HFFc6 (cell line): ENCODE results near the gene C2orf68. TPM values are rescaled to one million over a fixed set of nuclear protein-coding genes. Genes with fewer than 3 reads are reported as not detected.
A peak's percentile ranks its signal among the peaks of the same experiment; 100 is the strongest.

Source experiments
- DNase-seq: peaks from one replicate; pipeline ENCODE4 v3.0.0-alpha.2; 2018
- H3K27ac Mint-ChIP-seq: 2 replicates; pipeline ENCODE4 v1.8.0; 2020; ENCODE audit warnings: mild to moderate bottlenecking, mixed read lengths
- H3K27me3 Mint-ChIP-seq: 2 replicates; pipeline ENCODE4 v1.8.0; 2021; ENCODE audit warnings: mild to moderate bottlenecking, moderate library complexity, mixed read lengths; ENCODE audit not compliant: insufficient read depth
- H3K36me3 Mint-ChIP-seq: 2 replicates; pipeline ENCODE4 v1.8.0; 2021; ENCODE audit warnings: low read depth, mixed read lengths
- H3K4me1 Mint-ChIP-seq: 2 replicates; pipeline ENCODE4 v1.8.0; 2020; ENCODE audit warnings: low read depth, mixed read lengths
- H3K4me3 Mint-ChIP-seq: 2 replicates; pipeline ENCODE4 v1.8.0; 2020; ENCODE audit warnings: mild to moderate bottlenecking, moderate library complexity, mixed read lengths
- H3K9me3 Mint-ChIP-seq: 2 replicates; pipeline ENCODE4 v1.8.0; 2020; ENCODE audit warnings: mild to moderate bottlenecking, mixed read lengths
- total RNA-seq, 6 experiments: library from RNA; stranded (reverse); fragmentation: NEBNext Ultra II Directional; extraction: Animal tissue kit (Norgen Biotek cat#: 25700); gene quantifications; 2 replicates in 1 of 6; 3 replicates in 5 of 6; pipeline ENCODE4 v1.2.3, GENCODE V29; 2021
- TF ChIP-seq, protein P1 (sequence below): fragments of 200-600 bp; sonication (generic); IDR thresholded peaks from 2 replicates; pipeline ENCODE4 v1.5.0; 2021; ENCODE audit warnings: antibody characterized with exemption, mild to moderate bottlenecking

The C2orf68 gene
- total RNA-seq, 6 experiments from 2014 or later, result 13.7 to 17.6 (median 16.0) TPM

DNA sequence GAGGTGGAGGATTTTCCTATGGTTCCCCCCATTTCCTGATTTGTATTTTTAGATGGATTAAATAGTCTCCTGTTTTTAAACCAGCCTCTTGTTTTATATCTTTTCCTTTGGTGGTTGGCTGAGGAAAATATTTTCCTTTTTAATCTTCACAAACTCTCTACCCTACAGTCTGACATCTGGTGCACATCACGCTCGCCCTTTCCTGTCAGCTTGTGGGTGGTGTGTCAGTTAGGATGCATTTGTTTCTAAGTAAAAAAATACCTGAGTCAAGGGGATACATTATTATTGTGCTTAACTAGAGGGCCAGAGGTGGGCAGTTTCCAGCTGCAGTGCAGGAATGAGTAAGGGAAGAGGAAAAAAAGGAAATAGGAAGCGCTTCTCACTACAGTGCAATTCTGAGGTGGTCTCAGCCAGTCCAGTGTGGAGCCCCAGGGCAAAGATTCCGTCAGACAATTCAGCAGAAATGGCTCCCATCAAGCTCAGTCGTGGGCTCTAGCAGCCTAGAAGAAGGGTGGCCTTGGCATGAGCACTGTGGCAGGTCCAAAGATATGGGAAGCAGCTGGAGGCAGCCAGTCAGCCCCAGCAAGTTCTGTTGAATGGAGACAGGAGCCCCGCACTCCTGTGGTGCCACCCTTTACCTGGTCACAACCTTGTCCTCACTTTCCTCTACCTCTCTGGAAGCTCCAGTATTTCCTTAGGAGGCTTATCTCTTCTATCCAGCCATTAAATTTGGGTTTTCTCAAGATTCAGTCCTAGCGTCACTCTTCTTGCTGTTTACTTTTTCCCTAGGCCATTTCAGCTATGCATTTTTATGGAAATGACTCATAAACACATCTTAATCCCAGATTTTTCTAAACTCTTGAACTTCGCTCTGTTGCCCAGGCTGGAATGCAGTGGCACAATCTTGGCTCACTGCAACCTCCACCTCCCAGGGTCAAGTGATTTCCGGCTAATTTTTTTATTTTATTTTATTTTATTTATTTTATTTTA is 37.6 kb upstream of the C2orf68 start:
- no peaks in the 10 kb centered on the region for H3K27me3 Mint-ChIP-seq
- H3K27ac Mint-ChIP-seq, result peak overlapping the region; percentile 79
- H3K4me3 Mint-ChIP-seq, result peak overlapping the region; percentile 45
- peaks cover 60% of the 10 kb centered on the region for H3K4me1 Mint-ChIP-seq
- peak; percentile 63 for DNase-seq
- TF ChIP-seq, protein P1, sequence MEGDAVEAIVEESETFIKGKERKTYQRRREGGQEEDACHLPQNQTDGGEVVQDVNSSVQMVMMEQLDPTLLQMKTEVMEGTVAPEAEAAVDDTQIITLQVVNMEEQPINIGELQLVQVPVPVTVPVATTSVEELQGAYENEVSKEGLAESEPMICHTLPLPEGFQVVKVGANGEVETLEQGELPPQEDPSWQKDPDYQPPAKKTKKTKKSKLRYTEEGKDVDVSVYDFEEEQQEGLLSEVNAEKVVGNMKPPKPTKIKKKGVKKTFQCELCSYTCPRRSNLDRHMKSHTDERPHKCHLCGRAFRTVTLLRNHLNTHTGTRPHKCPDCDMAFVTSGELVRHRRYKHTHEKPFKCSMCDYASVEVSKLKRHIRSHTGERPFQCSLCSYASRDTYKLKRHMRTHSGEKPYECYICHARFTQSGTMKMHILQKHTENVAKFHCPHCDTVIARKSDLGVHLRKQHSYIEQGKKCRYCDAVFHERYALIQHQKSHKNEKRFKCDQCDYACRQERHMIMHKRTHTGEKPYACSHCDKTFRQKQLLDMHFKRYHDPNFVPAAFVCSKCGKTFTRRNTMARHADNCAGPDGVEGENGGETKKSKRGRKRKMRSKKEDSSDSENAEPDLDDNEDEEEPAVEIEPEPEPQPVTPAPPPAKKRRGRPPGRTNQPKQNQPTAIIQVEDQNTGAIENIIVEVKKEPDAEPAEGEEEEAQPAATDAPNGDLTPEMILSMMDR, result no peak
- no peaks in the 10 kb centered on the region for H3K9me3 Mint-ChIP-seq
- H3K36me3 Mint-ChIP-seq, result peaks cover 41% of the 10 kb centered on the region

- H3K4me1 Mint-ChIP-seq, result peaks cover 53% of the 10 kb centered on the region
- H3K4me3 Mint-ChIP-seq, result 0 out of 2 replicates have a peak overlapping the region, but pooled peaks have one; percentile 45
- TF ChIP-seq, protein P1, result peak; percentile 89
- peaks cover 36% of the 10 kb centered on the region for H3K36me3 Mint-ChIP-seq
- H3K9me3 Mint-ChIP-seq, result no peaks in the 10 kb centered on the region
- peak; percentile 49 for DNase-seq
- peak overlapping the region; percentile 79 for H3K27ac Mint-ChIP-seq
- H3K27me3 Mint-ChIP-seq, result no peaks in the 10 kb centered on the region
Observed at GRCh38 chr2:85648619-85649018, 36.8 kb upstream of the C2orf68 start.

DNA sequence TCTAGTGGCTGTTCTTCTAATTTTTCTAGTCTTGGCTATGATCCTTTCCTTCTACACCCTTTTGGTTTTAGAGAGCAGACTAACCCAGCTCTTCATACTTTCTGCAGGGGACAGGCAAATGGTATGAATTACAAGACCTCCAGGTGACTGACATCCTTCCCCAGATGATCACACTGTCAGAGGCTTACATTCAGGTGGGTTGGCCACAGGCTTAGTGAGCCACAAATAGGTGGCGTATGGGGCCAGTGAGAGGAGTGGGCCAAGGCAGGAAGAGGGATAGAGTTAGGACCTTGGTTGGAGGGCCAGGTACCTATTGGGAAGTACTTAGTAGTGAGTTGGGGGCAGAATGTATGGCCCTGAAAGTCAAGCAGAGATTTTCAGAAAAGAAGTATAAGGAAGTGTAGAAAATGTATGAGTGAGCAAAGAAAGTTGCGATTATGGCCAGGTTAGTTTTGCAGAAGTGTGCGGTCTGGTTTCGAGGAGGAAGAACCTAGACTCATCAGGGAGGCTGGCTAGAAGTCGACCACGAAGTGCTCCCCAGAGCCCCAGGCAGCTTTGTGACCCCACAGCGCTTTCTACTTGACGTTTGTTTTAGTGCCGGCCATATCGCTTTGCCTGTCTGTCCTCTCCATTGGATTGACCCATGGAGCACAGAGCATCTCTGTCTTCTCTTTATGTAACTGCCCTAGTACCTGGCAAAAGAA is 36.1 kb upstream of the C2orf68 start:
- H3K27me3 Mint-ChIP-seq, result no peaks in the 10 kb centered on the region
- no peak for DNase-seq
- H3K27ac Mint-ChIP-seq, result no peak overlapping the region
- H3K4me1 Mint-ChIP-seq, result peaks cover 46% of the 10 kb centered on the region
- H3K36me3 Mint-ChIP-seq, result peaks cover 36% of the 10 kb centered on the region
- H3K9me3 Mint-ChIP-seq, result no peaks in the 10 kb centered on the region
- H3K4me3 Mint-ChIP-seq, result no peak overlapping the region
- TF ChIP-seq, protein P1, result no peak

DNA sequence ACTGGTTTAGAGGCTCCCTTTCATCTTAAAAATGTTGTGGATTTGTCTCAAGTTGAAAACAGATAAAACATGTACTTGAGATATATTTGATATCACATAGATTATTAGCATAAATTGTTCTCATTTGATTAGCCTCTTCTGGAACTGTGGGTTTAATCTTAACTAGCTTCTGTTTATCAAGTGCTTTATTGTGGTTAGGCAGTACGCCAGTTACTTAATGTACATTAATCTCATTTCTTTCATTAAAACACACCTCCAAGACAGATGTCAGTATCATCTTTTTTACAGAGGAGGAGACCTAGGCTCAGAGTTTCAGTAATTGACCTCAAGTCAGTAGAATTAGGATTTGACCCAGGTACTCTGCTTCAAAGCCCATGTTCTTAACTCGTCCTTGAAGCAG is 34.3 kb upstream of the C2orf68 start:
- DNase-seq, result no peak
- Mint-ChIP-seq H3K4me3 (no peak overlapping the region), H3K36me3 (peaks cover 37% of the 10 kb centered on the region), H3K9me3 (no peaks in the 10 kb centered on the region), H3K27ac (no peak overlapping the region), H3K4me1 (peaks cover 28% of the 10 kb centered on the region), H3K27me3 (no peaks in the 10 kb centered on the region)
- TF ChIP-seq, protein P1, result no peak

DNA sequence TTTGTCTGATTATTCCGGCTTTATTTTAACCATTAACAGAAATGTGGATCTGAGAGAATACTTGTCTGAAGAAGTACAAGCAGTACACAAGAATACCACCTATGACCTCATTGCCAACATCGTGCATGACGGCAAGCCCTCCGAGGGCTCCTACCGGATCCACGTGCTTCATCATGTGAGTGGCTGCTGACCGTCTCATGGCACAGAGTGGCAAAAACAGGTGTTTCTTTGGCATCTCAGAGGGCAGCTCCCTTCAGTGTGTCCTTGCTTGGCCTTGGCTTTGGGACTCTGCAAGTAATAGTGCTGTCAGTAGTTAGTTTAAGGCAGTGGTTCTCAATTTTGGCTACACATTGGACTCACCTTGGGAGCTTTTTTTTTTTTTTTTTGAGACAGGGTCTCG is 33.0 kb upstream of the C2orf68 start:
- Mint-ChIP-seq H3K27me3 (no peaks in the 10 kb centered on the region), H3K4me1 (peaks cover 23% of the 10 kb centered on the region), H3K27ac (no peak overlapping the region), H3K36me3 (peaks cover 39% of the 10 kb centered on the region), H3K4me3 (no peak overlapping the region), H3K9me3 (no peaks in the 10 kb centered on the region)
- no peak for DNase-seq
- TF ChIP-seq, protein P1, result no peak
